HG02798 (cell line): ENCODE results near the gene PC.

Experiments
- ATAC-seq: cut with Tn5 transposase; IDR thresholded peaks from one replicate; pipeline ENCODE4 v1.9.1; 2021; ENCODE audit warnings: mild to moderate bottlenecking; ENCODE audit not compliant: unreplicated experiment, poor library complexity

Gene PC

DNA sequence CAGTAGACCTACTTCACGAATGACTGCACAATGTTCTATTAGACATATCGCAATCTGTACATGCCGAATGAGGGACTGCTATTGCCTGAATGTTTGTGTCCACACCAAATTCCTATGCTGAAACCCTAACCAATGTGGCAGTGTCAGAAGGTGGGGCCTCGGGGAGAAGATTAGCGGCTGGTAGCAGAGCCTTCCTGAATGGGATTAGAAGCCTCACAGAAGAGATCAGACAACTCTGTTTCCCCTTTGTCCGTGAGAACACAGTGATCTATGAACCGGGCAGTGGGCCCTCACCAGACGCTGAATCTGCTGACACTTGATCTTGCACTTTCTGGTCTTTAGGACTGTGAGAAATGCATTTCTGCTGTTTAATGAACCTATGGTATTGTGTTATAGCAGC is 68.2 kb downstream of the PC start:
- no peak for ATAC-seq

DNA sequence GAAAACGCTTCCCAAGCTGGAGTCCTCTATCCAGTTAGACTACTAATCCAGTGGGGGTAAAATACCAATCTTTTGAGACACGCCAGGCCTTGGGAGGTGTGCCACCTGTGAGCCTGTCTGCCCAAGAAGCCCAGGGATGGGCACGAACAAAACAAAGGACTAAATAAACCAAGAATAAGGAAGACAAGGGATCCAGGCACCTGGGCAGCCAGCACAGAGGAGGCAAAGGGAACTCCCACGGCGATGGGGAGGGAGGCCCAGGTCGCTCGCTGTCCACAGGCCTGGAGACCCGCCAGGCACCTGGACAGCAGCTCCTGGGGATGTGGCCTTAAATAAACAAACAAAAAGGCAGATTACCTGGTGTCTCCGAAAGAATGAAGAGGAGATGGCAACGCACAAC is 69.9 kb downstream of the PC start:
- no peak for ATAC-seq

DNA sequence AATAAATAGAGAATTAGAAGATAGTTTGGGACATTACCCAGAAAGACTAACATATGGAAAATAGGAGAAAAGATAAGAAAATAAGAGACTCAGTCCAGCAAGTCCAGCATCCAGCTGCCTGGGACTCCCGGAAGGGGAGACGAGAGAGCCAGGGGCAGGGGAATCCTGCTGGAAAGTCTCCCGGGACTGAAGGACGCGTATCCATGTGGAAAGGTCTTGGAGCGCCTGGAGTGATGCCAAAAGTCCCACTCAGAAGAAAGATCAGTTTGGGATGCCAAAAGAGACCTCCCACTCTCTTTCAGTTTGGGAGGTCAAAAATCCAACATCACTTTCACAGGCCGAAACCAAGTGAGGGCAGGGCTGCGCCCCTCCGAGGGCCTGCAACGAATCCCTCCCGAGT is 70.7 kb downstream of the PC start:
- no peak for ATAC-seq

DNA sequence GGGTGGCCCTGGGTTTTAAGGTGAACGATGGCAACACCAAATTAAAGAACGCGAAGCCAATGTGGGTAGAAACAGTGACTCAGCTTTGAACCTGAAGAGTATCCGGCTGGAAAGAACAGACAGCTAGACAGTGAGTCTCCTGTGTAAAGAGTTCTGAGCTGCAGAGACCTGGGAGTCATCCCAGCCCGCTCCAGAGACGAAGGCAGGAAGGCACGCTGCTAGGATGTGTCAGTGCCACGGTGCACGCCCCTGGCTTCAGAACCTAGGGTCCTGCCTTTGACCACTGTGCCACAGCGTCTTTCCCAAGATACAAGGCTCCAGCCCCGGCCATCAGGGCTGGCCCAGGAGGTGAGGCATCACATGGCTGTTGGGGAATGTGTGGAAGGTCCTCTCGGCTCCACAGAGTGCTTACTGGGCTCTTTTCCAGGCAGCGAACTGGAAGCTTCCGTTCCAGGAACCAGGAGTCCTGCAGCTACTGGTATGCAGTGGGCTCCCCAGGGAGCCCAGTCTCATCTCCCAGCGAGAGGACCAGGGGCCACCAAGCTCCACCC is 71.4 kb downstream of the PC start:
- no peak for ATAC-seq

DNA sequence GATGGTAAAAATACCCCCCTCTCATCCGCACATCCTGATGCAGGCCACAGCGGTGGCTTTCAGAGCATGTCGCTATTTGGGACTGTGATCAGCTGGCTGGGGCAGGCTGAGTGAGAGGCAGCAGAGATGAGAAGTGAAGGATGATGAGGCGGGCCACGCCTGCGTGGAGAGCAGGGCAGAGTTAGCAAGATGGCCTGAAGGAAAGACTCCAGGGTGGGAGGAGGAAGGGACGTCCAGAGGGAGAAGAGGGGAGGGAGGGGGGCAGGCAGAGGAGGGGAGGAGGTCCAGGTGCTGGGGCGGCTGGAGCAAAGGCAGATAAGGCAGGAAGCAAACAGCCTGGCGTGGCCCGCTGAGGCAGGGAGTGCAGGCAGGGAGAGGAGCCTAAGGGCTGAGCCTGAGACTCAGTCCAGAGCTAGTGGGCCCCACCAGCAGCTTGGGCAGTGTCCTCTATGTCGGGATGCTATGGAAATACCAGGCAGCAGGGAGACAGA is 72.2 kb downstream of the PC start:
- no peak for ATAC-seq

DNA sequence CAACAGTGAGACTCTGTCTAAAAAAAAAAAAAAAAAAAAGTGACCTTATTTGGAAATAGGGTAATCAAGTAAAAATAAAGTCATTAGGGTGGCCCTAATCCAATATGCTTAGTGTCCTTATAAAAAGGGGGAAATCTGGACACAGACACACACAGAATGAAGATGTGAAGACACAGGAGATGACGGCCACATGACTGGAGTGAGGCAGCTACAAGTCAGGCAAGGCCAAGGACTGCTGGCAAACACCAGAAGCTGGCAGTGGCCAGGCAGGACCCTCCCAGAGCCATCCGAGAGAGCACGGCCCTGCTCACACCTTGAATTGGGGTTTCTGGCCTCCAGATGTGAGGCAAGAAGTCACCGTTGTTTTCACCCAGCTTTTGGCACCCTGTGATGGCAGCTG is 72.7 kb downstream of the PC start:
- no peak for ATAC-seq

DNA sequence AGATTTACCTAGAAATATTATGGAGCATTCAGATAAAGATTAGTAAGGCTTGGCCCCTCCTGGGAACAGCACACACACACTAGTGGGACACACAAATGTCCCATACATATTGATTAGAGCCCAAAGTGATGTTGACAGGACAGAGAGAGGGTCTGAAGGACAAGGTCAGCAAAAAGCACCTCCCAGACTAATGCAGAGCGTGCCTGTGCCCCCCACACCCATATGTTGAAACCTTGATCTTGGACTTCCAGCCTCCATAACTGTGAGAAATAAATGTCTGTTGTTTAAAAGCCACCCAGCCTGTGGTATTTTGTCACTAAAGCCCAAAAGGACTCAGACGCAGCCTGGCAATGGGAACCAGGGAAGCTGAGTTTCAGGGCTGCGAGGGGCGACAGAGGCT is 73.7 kb downstream of the PC start:
- ATAC-seq = no peak

DNA sequence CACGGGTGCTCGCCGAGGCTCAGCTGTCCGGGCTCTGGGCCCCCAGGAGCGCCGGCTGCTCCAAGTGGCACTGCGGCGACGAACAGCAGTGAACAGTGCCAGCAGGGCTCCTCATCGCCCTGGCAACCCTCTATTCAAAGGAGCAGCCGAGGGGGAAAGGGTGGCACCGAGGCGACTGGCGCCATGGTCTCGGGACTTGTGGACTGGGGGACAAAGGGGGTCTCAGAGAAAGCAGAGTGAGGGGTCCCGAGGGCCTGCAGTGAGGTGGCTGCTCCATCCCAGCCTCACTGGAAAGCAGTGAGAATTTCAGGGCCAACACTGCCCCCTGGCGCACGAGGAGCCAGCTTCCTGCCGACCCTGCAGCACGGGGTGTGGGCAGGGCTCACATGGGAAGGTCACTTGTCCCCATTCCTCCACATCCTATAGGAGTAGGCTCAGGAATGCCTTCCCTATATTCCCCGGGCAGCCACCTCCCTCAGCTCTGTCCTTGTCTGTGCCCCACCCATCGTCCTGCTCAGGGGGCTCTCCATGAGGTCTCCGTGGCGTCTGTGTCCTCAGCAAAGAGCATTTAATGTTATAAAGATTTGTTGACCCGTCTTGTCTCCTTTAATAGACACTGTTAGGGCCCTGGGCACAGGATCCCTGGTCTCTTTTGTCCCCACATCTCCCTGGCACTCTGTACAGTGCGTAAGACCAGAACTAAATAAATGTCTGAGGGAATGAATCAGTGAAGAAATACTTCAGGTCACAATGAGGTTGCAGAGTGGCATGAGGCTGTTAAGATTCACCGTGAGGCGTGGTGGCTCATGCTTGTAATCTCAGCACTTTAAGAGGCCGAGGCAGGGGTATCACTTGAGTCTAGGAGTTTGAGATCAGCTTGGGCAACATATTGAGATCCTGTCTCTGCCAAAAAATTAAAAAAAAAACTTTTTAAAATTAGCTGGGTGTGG is 74.9 kb downstream of the PC start:
- no peak for ATAC-seq

DNA sequence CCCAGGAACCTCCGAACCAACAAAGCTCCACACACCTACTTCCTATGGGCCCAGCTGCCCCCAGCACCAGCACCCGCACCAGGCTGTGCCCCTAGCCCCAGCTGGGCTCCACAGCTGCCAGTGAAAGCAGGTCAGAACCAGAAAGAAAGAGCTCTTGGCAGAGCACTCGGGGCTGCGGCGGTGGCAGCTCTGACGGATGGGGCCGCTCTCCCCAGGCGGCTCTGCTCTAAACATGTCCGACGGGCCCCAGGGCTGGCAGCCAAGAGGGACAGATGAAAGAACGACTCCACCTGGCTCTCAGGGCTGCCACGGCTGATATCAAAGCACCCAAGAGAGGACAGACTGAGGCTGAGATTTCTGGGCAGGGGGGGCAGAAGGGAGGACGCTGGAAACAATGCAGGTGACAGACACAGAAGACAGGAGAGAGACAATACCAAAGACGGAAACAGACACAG is 75.6 kb downstream of the PC start:
- no peak for ATAC-seq

DNA sequence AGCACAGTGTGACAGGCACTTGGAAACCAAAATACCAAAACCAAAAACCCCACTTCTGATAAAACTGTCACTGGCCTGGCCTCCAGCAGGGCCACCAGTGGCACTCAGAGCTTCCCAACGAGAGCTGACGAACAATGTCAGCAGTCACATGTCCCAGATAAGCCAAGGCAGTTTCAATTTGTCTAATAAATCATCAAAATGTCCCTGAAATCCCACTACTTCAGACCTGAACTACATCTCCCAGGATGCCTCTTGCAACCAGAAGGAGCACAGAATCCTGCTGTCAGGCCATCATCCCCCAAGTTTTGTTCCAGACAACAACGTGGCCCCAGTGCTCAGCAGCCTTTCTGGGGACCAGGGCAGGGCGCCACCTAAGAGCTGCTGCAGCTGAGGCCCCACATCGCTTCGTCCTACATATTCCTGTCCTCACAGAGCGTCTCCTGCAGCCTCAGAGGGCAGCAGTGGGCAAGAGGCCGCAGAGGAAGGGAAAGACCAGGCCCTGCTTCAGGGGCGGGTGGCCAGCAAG is 76.2 kb downstream of the PC start:
- ATAC-seq = no peak

DNA sequence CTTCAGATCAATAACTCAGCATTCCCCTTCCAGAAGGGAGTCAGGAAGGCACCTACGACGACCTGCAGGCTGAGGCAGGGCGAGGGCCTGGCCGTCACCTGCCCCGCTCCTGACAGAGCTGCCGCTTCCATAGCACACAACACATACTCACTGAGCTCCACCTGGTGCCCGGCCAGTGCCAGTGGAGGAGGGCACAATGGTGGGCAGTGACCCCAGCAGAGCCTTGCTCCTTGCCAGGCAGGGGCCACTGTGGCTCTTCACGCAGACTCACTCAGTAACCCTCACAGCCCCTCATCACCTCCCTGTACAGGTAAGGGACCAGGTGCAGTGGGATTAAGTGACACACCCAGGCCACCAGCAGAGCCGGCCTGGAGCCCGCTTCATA is 76.7 kb downstream of the PC start:
- ATAC-seq = no peak

DNA sequence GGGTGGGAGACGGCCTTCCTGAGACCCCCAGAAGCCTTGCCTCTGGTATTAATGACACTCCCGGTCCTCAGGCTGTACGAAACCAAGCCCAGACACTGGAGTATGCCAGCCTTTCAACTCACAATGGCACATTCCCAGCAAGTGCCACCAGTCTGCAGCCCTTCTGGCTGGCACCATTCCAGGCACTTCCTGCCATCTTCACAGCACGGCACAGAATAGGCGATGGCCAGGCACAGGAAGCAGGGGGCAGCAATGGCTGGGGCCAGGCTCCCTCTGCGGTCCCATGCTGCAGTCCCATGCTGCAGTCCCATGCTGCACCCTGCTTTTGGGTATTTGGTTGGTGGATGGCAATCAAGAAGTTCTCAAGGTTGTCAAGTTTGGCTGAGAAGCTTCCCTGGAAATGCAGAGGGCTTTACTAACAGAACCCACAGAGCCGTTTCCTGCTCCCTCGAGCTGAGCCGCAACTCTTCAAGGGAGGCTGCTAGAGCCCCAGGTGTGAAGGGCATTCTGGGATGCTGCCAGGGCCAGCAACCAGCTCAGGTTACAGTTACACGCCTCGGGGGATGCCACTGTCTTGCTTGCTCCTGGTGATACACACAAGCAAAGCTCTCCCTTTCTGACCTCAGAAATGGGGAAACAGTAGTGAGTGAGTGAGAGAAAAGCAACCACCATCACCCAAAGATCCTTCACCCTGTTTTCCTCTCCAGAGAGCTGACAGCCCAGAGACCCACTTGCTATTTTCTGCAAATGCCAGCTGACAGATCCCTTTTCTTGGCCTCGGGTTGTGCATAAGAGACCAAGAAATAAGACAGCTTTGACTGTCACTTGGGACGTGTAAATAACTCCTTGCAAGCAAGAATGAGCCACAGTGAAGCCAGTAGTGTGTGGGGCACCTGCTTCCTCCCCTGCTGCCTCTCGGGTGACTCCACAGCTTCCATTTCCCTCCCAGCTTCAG is 77.4 kb downstream of the PC start:
- ATAC-seq = no peak

DNA sequence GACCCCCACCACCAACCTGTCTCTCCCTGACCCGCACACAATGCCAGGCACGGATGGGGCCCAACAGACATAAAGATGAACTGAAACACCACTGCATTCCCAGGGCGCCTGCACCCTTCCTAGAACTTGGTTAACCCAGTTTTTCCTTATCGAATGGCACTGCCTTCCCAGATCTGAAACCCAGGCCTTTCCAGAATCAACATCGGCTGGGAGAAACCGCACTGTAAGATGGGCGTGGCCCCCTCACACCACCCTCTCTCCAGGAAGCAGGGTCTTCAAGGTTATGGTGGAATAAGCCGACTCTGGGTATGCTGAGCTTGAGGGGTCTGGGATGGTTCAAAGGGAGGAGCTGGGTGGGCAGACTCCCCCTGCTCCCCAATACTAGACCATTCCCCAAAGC is 78.2 kb downstream of the PC start:
- ATAC-seq = no peak

DNA sequence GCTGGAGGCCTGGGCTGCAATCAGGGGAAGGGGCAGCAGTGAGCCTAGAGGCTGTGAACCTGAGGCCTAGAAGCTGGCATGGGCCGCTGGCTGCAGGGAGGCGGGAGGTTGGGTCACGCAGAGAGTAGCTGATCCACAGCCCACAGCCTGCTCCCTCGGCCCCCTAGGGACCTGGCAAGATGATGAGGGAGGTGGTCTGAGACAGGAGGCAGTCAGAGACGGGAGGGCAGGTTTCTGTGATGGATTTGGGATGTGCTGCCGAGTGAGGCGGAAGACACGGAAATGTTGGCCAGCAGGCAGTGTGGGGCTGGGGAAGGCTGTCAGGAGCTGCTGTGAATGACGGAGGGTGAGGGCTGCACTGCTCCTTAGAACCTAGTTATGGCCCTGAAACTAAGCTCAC is 78.6 kb downstream of the PC start:
- ATAC-seq = no peak

DNA sequence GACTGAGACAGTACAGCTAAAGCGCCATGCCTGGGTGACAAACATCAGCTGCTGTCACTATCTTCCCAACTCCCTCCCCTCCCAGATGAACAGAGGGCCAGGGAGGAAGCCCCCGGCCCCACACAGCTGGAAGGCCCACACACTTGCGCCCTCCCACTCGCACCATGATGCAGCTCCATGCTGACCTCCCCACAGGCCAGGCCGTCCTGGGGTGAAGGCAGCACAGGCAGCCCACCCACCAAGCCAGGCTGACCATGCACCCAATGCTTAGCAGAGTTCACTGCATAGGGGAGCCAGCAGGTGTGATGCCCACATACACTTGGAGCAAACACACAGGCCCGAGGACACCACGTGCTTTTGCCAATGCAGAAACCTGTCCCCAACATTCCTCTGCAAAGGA is 79.2 kb downstream of the PC start:
- no peak for ATAC-seq

DNA sequence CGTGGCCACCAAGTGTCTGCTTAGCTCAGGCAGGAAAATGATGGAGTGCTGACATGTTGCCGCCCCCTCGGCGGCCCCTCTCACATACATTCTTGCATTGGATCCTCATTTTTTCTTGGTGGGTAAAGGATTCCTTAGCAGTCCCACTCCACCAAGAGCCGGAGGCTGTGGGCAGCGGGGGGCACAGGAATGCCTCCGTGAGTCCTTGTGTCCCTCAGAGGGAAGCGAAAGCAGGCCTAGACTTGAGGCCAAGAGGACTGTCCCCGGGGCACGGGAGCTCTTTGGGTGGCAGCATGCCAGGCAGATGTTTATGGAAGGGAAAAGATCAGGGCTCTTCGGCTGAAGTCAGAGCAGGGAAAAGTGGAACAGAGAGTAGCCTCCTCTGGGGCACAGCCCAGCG is 79.7 kb downstream of the PC start:
- no peak for ATAC-seq

DNA sequence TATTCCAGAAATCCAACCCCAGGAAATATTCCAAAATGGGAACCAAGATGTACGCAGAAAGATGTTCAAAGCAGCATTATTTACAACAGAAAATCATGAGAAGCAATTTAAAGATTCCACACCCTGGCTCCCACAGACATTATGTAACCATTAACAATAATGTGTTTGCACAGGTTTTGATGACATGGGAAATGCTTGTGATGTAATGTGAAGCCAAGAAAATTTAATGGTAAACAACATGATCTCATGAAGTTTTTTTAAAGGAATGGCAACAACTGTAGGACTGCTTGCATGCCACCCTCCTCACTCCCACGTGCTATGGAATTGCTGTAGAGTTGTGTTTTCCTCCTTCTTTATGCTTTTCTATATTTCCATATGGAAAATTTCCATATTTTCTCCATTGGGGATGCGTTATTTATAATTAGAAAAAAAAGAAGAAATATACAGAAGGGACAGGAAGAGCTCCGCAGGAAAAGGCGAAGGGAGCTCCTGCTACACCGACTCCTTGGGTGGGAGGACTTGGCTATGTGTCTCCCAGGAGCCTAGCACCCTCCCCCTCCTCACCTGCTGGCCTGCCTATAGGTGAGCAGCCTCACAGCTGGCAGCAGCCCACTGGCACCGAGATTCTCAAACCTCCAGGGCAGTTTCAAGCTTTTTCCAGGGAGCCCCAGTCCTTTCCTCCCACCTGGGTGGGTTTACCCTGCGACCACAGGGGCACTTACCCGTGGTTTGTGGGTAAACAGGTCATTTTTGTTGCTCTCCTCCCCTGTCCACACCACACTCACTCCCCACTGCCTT is 80.4 kb downstream of the PC start:
- ATAC-seq = no peak

DNA sequence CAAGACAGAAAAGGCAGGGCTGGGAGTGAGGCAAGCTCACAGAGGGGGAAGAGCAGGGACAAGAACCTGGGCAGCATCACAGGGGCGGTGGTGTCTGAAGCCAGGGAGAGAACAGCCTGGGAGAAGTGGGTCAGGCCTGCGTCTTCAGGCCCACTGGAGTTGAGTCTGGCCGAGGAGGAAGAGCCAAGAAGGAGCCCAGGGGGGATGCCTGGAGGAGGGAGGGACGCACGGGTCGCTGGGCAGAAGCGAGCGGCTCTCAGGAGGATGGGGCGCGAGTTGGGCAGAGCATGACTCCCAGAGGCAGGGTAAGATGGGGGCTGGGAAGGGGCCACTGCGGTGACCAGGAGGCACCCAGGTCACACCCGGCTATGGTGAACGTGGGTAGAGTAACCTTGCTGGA is 82.8 kb downstream of the PC start:
- ATAC-seq = no peak

DNA sequence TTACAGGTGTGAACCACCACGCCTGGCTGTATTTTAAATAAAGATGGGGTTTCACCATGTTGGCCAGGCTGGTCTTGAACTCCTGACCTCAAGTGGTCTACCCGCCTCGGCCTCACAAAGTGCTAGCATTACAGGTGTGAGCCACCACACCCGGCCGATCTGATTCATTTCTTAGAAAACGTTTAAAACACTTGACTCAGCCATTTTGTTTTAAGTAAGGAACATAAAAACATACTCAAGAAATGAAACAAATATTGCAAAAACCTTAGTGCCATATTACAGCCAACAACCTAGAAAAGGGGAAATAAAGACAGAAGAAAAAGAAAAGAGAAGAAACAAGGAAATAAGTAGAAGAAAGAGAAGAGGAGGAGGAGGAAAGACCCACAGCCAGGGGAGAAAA is 84.0 kb downstream of the PC start:
- ATAC-seq = no peak

DNA sequence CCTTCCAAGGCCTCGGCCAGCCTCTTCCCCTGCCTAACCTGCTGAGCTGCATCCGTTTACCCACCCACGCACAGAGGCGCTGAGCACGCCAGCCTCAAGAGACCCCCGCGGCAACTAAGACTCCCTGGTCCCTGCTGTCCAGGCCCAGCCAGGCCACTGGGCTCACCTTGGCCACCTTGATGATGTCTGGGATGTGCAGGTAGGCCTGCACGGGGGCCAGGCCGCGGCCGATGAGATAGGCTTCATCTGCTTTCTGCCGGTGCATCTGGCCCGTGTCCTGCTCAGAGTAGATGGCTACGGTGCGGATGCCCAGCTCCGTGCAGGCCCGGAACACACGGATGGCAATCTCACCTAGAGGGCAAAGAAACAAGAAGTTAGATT is 86.7 kb downstream of the PC start:
- ATAC-seq = no peak
